ENCODE measurements around the gene ENG.

DNA sequence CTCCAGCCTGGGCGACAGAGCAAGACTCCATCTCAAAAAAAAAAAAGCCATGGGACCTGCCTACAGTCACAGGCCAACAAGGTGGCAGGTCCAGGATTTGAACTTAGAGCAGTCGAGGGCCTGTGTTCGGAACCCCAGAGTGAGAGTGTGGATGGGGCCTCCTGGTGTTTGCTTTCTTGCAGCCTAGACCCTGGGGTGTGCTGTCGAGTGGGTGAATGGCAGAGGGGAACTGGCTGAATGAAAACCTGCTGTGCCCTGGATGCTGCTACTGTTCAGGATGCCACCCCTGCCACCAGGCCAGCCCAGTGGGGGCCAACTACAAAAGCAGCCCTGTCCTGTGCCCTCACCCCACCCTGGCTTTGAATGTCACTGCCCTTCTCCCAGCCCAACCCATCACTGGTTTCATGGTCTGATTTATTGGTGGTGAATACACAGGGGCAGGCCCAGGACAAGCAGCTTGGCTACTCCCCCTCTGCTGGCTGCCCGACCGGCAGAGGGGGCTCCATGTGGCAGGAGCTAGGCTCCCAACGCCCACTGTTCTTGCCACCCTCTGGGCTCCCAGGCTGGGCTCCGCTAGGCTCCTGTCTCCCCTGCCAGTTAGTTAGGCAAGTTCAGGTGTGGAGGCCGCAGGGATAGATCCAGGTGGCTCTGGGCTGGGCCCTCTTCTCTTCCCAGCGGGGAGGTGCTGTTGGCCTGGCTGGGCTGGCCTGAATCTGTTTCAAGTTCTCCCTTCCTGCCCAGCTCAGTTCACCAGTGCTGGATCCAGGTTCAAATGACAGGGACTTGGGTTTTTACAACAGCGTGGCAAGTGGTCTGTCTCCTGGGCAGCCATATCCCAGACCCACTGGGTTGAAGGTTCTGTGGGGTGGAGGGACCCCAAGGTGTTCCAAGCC is 39.6 kb downstream of the ENG start:
- TF ChIP-seq GATA2 (IDR thresholded peaks at IDR 0.05; ENCODE audit: low read depth, low read length) = no peak
- TF ChIP-seq GATA3 (IDR thresholded peaks at IDR 0.05; ENCODE audit: low read depth, low read length) = no peak
